Panc1 (cell line): ENCODE results near the gene S100A5. TPM values are rescaled to one million over a fixed set of nuclear protein-coding genes. Genes with fewer than 3 reads are reported as not detected.
"Not testable (repeated sequence)": the region's sequence is repeated elsewhere in the genome, so short reads cannot be mapped to it uniquely, and the experiment has no call there.

ENCODE experiments used
- ATAC-seq: fragments of 200-7000 bp; cut with Tn5 transposase; 2 replicates; pipeline ENCODE4 v1.9.1; 2020; ENCODE audit warnings: mild to moderate bottlenecking, moderate library complexity
- BruUV-seq: library from RNA; stranded (reverse); fragments of 400-500 nt; replicated peaks from 2 replicates; lab custom pipeline; 2021; lab: Mats Ljungman, UMichigan
- CTCF ChIA-PET: fragments of 300-600 bp; sonication (Branson Sonifier 250); formaldehyde crosslinking; loops from one replicate; lab custom pipeline; 2022; ENCODE audit warnings: antibody characterized with exemption; lab: Charles Lee
- POLR2A ChIA-PET: fragments of 300-600 bp; sonication (Branson Sonifier 250); formaldehyde crosslinking; loops from one replicate; lab custom pipeline; 2022; ENCODE audit warnings: antibody characterized with exemption; lab: Charles Lee
- DNase-seq: peaks from one replicate; pipeline ENCODE4 v3.0.0-alpha.2; 2010; ENCODE audit warnings: low read depth, low spot score
- H3K27ac ChIP-seq: 2 replicates; pipeline ENCODE4 v1.5.1; 2011; ENCODE audit warnings: mild to moderate bottlenecking, low read length, inconsistent platforms
- H3K27me3 ChIP-seq: fragments of 200-500 bp; sonication (Bioruptor generic); 2 replicates; pipeline ENCODE4 v1.6.0; 2014; ENCODE audit warnings: low read length, inconsistent platforms; ENCODE audit not compliant: control insufficient read depth, insufficient read depth
- H3K36me3 ChIP-seq: fragments of 200-500 bp; sonication (Bioruptor generic); 2 replicates; pipeline ENCODE4 v1.5.1; 2014; ENCODE audit warnings: inconsistent platforms, mild to moderate bottlenecking, low read length, moderate library complexity; ENCODE audit not compliant: control insufficient read depth, insufficient read depth
- H3K4me1 ChIP-seq: 2 replicates; pipeline ENCODE4 v1.5.1; 2011; ENCODE audit warnings: inconsistent platforms, mild to moderate bottlenecking, low read length, moderate library complexity; ENCODE audit not compliant: control insufficient read depth, insufficient read depth
- H3K4me3 ChIP-seq, 2 experiments: 2 replicates each; pipeline ENCODE4 v1.5.1; 2011 to 2012; ENCODE audit warnings: low read depth in 2 of 2, low read length in 2 of 2, mild to moderate bottlenecking in 2 of 2, inconsistent platforms in 1 of 2, moderate library complexity in 1 of 2
- H3K9me3 ChIP-seq: fragments of 200-500 bp; sonication (Bioruptor generic); 2 replicates; pipeline ENCODE4 v1.5.1; 2014; ENCODE audit warnings: low read depth, mild to moderate bottlenecking, inconsistent platforms, low read length, moderate library complexity; ENCODE audit not compliant: control insufficient read depth, insufficient read depth
- CTCF ChIP-seq: fragments of 450-650 bp; IDR thresholded peaks from 2 replicates; pipeline ENCODE4 v1.5.1; 2017; ENCODE audit warnings: mild to moderate bottlenecking
- POLR2AphosphoS5 ChIP-seq: IDR thresholded peaks from 2 replicates; pipeline ENCODE4 v1.6.1; 2012; ENCODE audit warnings: mild to moderate bottlenecking, low read depth, low read length, moderate library complexity
- REST ChIP-seq, 2 experiments: IDR thresholded peaks; 2 replicates each; pipeline ENCODE4 v1.6.1; 2011 to 2012; ENCODE audit warnings: low read depth in 2 of 2, control low read depth in 1 of 2, low read length in 1 of 2, mild to moderate bottlenecking in 1 of 2, moderate library complexity in 1 of 2; ENCODE audit not compliant: insufficient read depth in 1 of 2
- SIN3A ChIP-seq: IDR thresholded peaks from 2 replicates; pipeline ENCODE4 v1.6.1; 2012; ENCODE audit warnings: low read depth, mild to moderate bottlenecking, low read length, moderate library complexity, borderline replicate concordance; ENCODE audit not compliant: insufficient read depth
- TCF7L2 ChIP-seq: IDR thresholded peaks from 2 replicates; pipeline ENCODE4 v1.6.1; 2011; ENCODE audit warnings: mild to moderate bottlenecking, low read depth, low read length, inconsistent platforms
- in situ Hi-C: cut with HindIII; loops from 2 replicates; pipeline ENCODE4 v1.10.0; 2016; ENCODE audit warnings: low sequenced_read_pairs, low pct_unique_long_range_greater_than_20kb
- intact Hi-C: fragments of 100-400 bp; cut with micrococcal nuclease; formaldehyde crosslinking; loops from one replicate; pipeline ENCODE4 v1.10.0; 2022; ENCODE audit not compliant: unreplicated experiment
- total RNA-seq: library from RNA; stranded (reverse); gene quantifications from one replicate; pipeline ENCODE4 v1.2.1, GENCODE V29; 2021; ENCODE audit not compliant: unreplicated experiment

S100A5 gene
- total RNA-seq, 1 experiment from 2014 or later, result 0.72 TPM

DNA sequence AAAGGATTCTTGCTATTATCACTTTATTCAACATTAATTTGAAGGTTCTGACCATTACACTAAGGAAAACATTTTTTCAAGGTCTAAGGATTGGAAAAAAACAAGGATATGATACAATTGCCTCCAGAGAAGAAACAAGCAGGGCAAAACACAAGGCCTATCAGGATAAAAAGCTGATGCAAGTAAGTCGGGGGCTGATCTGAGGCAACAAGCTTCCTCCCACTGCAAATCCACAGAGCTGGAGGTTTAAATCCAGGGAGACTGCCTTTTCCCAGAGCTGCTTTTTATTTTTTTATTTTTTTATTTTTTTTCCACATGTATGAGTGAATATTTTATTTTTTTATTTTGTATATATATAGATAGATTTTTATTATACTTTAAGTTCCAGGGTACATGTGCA lies 44.3 kb upstream of the S100A5 start:
- Histone ChIP-seq H3K27ac (no peak overlapping the region), H3K36me3 (no peaks in the 10 kb centered on the region), H3K4me1 (no peaks in the 10 kb centered on the region), H3K9me3 (no peaks in the 10 kb centered on the region), H3K27me3 (no peaks in the 10 kb centered on the region), H3K4me3 (no peak overlapping the region)
- TF ChIP-seq POLR2AphosphoS5 (no peak), TCF7L2 (no peak), SIN3A (no peak), REST (IDR thresholded peaks at IDR 0.05; ENCODE audit: insufficient read depth in 1 of 2, low read depth in 2 of 2, low read length in 1 of 2) (no peak), CTCF (no peak)
- ATAC-seq (no peak), DNase-seq (no peak)
- in situ Hi-C loops, result no loop called here
- no TSS peak for BruUV-seq
- CTCF ChIA-PET, result interaction anchor here (0.6 kb wide), 1 partner anchor 64 kb away, joined by 3 read pairs; no protein-coding TSS in a partner anchor
- intact Hi-C loops, result no loop called here
- POLR2A ChIA-PET, result no interaction called here

- H3K27ac ChIP-seq, result no peak overlapping the region
- ATAC-seq (no peak), DNase-seq (no peak)
- no peak overlapping the region for H3K4me3 ChIP-seq
- intact Hi-C loops (no loop called here), in situ Hi-C loops (no loop called here)
- H3K27me3 ChIP-seq, result no peaks in the 10 kb centered on the region
- ChIA-PET POLR2A (interaction anchor here (0.7 kb wide), 1 partner anchor 50 kb away, joined by 6 read pairs; no protein-coding TSS in a partner anchor), CTCF (no interaction called here)
- no peaks in the 10 kb centered on the region for H3K4me1 ChIP-seq
- TF ChIP-seq REST (IDR thresholded peaks at IDR 0.05; ENCODE audit: insufficient read depth in 1 of 2, low read depth in 2 of 2, low read length in 1 of 2) (no peak), TCF7L2 (no peak), POLR2AphosphoS5 (no peak), SIN3A (no peak)
- H3K36me3 ChIP-seq, result no peaks in the 10 kb centered on the region
- H3K9me3 ChIP-seq, result no peaks in the 10 kb centered on the region
- BruUV-seq, result no TSS peak
Observed at GRCh38 chr1:153583976-153584375, 43.2 kb upstream of the S100A5 start.

GRCh38 chr1:153583514-153583913 lies 42.8 kb upstream of the S100A5 start:
- H3K27ac ChIP-seq, intact Hi-C loops, H3K4me1 ChIP-seq, H3K9me3 ChIP-seq, CTCF ChIA-PET, DNase-seq, BruUV-seq, in situ Hi-C loops, ATAC-seq, H3K27me3 ChIP-seq, H3K36me3 ChIP-seq, H3K4me3 ChIP-seq: not testable (repeated sequence)
- POLR2A ChIA-PET, result interaction anchor here (0.7 kb wide), 1 partner anchor 51 kb away, joined by 6 read pairs; no protein-coding TSS in a partner anchor

DNA sequence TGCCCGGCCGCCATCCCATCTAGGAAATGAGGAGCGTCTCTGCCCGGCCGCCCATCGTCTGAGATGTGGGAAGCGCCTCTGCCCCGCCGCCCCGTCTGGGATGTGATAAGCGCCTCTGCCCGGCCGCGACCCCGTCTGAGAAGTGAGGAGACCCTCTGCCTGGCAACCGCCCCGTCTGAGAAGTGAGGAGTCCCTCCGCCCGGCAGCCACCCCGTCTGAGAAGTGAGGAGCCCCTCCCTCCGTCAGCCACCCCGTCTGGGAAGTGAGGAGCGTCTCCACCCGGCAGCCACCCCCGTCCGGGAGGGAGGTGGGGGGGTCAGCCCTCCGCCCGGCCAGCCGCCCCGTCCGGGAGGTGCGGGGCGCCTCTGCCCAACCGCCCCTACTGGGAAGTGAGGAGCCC lies 42.1 kb upstream of the S100A5 start:
- ATAC-seq, result not testable (repeated sequence)

More for the DNA sequence above, 42.1 kb upstream of the S100A5 start:
- H3K36me3 ChIP-seq, H3K4me1 ChIP-seq, H3K27me3 ChIP-seq, CTCF ChIA-PET, POLR2A ChIA-PET, H3K27ac ChIP-seq, H3K4me3 ChIP-seq, DNase-seq, in situ Hi-C loops, H3K9me3 ChIP-seq, BruUV-seq, intact Hi-C loops: not testable (repeated sequence)
